ENCODE results near the gene PLA2G4E. TPM values are rescaled to one million over a fixed set of nuclear protein-coding genes. Genes with fewer than 3 reads are reported as not detected.

The PLA2G4E gene
- total RNA-seq, 4 donors from 2014 or later: 1.1 to 89.5 (median 9.2) TPM

- Histone ChIP-seq H3K27ac (peak overlapping the region in 2 of 4 donors; percentile 57 to 62), H3K36me3 (peaks cover 0 to 27% (median 10%) of the 10 kb centered on the region in 3 donors), H3K27me3 (no peaks in the 10 kb centered on the region), H3K9me3 (no peaks in the 10 kb centered on the region), H3K4me1 (peaks cover 0 to 25% (median 0%) of the 10 kb centered on the region in 3 donors), H3K4me3 (no peak overlapping the region)
- no peak for TF ChIP-seq CTCF (IDR thresholded peaks at IDR 0.05)
- no peak for TF ChIP-seq POLR2A (IDR thresholded peaks at IDR 0.05)
- 85 to 90% methylated on average over 11 to 12 of the region's 12 CpGs for WGBS, 2 donors
- no peak for DNase-seq
- intact Hi-C loops (cut with DNase I): no loop called here
These were observed 63.6 kb downstream of the PLA2G4E start for GRCh38 chr15:41957021-41957897.

DNA sequence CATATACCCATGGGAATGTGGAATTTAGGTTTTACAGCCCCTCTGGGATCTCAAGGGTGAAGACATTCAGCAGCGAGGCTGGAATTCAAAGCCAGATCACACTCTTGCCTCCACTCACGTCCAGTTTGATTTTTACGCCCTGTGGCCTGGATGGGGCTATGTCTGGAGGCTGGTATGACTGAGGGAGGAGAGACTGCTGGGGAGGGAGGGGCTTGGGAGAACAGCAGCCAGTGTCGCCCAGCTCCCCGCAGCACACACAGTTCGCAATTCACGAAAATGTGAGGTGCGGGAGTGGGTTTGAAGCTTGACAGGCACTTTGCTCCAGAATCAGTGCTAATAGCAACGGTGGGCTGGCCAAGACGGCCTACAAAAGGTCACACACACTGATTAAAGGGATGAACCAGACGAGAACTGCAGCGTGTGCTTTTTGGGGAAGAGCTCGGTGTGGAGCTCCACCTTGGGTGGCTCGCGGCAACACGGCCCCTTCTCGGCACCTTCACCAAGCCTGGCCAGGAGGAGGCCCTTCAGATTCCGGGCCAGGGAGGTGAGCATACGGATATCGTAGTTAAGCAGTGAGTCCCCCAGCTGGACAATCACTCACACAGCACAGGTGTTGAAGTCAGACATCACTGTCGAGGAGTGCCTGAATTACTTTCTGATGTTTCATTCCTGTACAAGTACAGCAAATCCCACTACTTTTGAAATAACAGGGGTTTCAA lies 64.9 kb downstream of the PLA2G4E start:
- 77 to 84% methylated on average over 18 to 19 of the region's 21 CpGs for WGBS, 2 donors
- no peak overlapping the region for H3K4me3 ChIP-seq
- peak overlapping the region in 1 of 4 donors; percentile 21 for H3K27ac ChIP-seq

DNA sequence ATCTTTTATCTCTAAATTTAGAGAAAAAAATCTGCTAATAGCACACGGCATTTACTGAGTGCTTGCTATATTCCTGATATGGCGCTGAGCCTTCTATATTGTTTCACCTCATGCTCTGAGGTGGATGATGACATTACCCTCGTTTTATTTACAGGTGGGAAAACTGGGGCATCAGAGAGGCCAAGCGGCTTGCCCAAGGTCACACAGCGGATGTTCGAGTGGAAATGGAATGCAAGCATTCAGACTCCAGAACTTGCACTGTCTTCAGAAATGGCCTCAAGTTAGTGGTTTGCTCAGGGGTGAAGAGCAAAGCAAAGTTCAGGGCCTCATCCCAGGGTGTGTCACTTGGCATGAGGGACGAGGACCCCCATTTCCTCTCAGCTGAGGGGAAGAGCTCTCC lies 65.7 kb downstream of the PLA2G4E start:
- Histone ChIP-seq H3K27me3 (no peaks in the 10 kb centered on the region), H3K27ac (no peak overlapping the region), H3K4me1 (peaks cover 0 to 47% (median 7%) of the 10 kb centered on the region in 3 donors), H3K4me3 (no peak overlapping the region), H3K9me3 (no peaks in the 10 kb centered on the region), H3K36me3 (peaks cover 0 to 47% (median 10%) of the 10 kb centered on the region in 3 donors)
- intact Hi-C loops (cut with DNase I): no loop called here
- no peak for TF ChIP-seq CTCF (IDR thresholded peaks at IDR 0.05)
- no peak for TF ChIP-seq POLR2A (IDR thresholded peaks at IDR 0.05)
- WGBS, 2 donors: 90 to 92% methylated on average over 7 of the region's 7 CpGs
- no peak for DNase-seq

More for the DNA sequence above, 64.9 kb downstream of the PLA2G4E start:
- H3K27me3 ChIP-seq: no peaks in the 10 kb centered on the region
- no peaks in the 10 kb centered on the region for H3K9me3 ChIP-seq
- peaks cover 0 to 38% (median 2%) of the 10 kb centered on the region in 3 donors for H3K4me1 ChIP-seq
- intact Hi-C loops (cut with DNase I): no loop called here
- no peak for DNase-seq
- TF ChIP-seq POLR2A (IDR thresholded peaks at IDR 0.05) (no peak), CTCF (IDR thresholded peaks at IDR 0.05) (no peak)
- H3K36me3 ChIP-seq: peaks cover 0 to 38% (median 10%) of the 10 kb centered on the region in 3 donors

GRCh38 chr15:41954036-41954435 lies 66.8 kb downstream of the PLA2G4E start:
- no peaks in the 10 kb centered on the region for H3K27me3 ChIP-seq
- 75 to 96% methylated on average over 5 of the region's 6 CpGs for WGBS, 2 donors
- H3K9me3 ChIP-seq: no peaks in the 10 kb centered on the region
- H3K36me3 ChIP-seq: peaks cover 0 to 51% (median 10%) of the 10 kb centered on the region in 3 donors
- no peak for DNase-seq
- no peak overlapping the region for H3K27ac ChIP-seq
- TF ChIP-seq CTCF (IDR thresholded peaks at IDR 0.05) (no peak), POLR2A (IDR thresholded peaks at IDR 0.05) (no peak)
- peaks cover 0 to 57% (median 7%) of the 10 kb centered on the region in 3 donors for H3K4me1 ChIP-seq
- intact Hi-C loops (cut with DNase I): no loop called here
- no peak overlapping the region for H3K4me3 ChIP-seq

Data from esophagus squamous epithelium (tissue), 5 donors.